Fibroblast of pulmonary artery (primary cell): ENCODE results near the gene CCDC57.
"Not testable (repeated sequence)": the region's sequence is repeated elsewhere in the genome, so short reads cannot be mapped to it uniquely, and the experiment has no call there.

ENCODE experiments used
- DNase-seq: peaks from one replicate; pipeline ENCODE4 v3.0.0-alpha.2; 2010; ENCODE audit warnings: low read depth
- H3K4me3 ChIP-seq: replicated peaks from 2 replicates; pipeline ENCODE4 v1.5.1; 2011; ENCODE audit warnings: low read depth, mild to moderate bottlenecking, control low read depth, low read length, moderate library complexity
- CTCF ChIP-seq: IDR thresholded peaks from 2 replicates; pipeline ENCODE4 v1.5.1; 2011; ENCODE audit warnings: mild to moderate bottlenecking, control low read depth, low read length, inconsistent platforms; ENCODE audit errors: missing control alignments

The CCDC57 gene

GRCh38 chr17:82214012-82214628 lies 1.5 kb upstream of the CCDC57 start:
- no peak for TF ChIP-seq CTCF
- H3K4me3 ChIP-seq = no peak overlapping the region
- no peak for DNase-seq

GRCh38 chr17:82213251-82214011 lies 789 bp upstream of the CCDC57 start:
- peak overlapping the region; percentile 64 for H3K4me3 ChIP-seq
- no peak for TF ChIP-seq CTCF
- peak; percentile 82 for DNase-seq

GRCh38 chr17:82210655-82211054 lies 2.0 kb downstream of the CCDC57 start:
- H3K4me3 ChIP-seq, DNase-seq: not testable (repeated sequence)

- no peak overlapping the region for H3K4me3 ChIP-seq
- peak; percentile 93 for TF ChIP-seq CTCF
- peak; percentile 89 for DNase-seq
These were observed 6.7 kb downstream of the CCDC57 start for GRCh38 chr17:82205720-82206508.

- DNase-seq = peak; percentile 70
- TF ChIP-seq CTCF = no peak
- H3K4me3 ChIP-seq = no peak overlapping the region
These were observed 7.6 kb downstream of the CCDC57 start for GRCh38 chr17:82204831-82205719.

GRCh38 chr17:82203920-82204319 lies 8.7 kb downstream of the CCDC57 start:
- DNase-seq = no peak
- H3K4me3 ChIP-seq = no peak overlapping the region
- TF ChIP-seq CTCF = no peak

GRCh38 chr17:82202981-82203380 lies 9.7 kb downstream of the CCDC57 start:
- no peak for TF ChIP-seq CTCF
- H3K4me3 ChIP-seq = no peak overlapping the region
- no peak for DNase-seq
